Glomerular visceral epithelial cell (primary cell): ENCODE measurements around the gene SPATS2L.

Source experiments
- DNase-seq: peaks from one replicate; pipeline ENCODE4 v3.0.0-alpha.2; 2016; ENCODE audit errors: extremely low spot score

Gene SPATS2L

DNA sequence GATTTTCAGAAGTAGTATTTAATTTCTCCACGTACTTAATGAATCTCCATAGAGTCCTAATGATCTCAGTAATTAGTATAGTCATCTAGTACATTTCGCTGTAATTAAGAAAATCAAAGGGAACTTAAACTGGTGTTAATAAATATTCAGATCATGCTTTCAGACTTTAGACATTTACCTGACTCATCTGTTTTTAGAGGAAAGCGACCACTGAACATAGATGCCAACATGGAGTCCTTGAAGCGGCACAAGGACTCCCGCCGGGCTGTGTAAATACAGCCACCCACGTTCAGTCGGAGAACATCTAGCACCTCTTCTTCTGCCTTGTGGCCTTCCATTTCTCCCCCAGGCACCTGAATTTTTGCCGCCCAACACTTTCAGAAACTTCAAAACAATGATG, 200.2 kb downstream of the SPATS2L start:
- DNase-seq = no peak

GRCh38 chr2:200507179-200507578, 200.7 kb downstream of the SPATS2L start:
- no peak for DNase-seq

DNA sequence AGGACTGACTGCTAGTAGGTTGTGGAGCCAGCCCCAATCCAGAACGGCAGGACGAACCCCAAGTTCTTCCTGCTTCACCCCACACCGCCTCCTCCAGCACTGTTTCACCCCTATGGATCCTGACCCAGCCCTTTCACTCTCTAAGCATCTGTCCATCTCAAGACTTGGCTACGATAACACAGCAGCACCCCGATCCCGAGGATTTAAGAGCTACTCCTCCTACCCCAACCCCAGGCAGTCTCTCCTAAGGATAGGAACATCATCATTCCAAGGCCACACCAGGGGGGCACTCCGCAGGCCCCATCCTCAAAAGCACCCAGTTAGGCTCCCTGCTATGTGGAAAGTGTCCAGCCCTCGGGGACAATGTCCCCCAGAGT, 202.7 kb downstream of the SPATS2L start:
- DNase-seq = no peak

DNA sequence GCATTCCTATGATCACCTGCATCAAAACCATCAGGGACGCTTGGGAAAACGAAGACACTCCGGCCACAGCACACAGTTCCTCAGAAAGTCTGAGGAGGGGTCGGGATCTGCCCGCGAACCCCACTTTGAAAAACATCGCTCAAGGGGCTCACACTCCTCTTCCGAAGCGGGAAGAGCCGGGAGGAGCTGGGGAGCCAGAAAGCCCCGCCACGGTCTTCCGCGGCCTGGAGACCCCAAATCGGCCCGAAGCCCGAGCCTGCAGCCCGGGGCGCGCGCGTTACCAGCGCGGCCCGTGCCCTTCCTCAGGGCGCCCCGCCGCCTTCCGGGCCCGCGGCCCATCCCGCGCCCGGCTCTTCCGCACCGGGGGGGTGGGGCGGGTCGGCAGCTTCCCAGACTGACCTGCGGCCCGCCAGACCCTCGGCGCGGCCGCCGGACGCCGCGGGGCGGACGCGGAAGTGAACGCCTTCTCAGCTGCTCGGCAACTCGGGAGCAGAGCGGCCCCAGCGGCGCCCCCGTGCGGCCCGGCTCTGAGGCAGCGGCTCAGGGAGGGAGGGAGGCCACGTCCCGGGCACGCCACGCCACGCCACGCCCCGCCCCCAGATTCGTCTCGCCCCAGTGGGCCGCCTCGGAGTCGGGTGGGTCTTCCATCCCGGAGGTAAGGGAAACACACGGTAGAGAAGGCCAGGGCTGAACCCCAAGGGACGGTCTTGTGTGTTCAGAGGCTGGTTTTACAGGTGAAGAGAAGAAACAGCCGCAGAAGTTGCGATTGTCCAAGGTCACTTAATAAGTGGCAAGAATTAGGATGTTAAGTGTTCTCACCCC, 203.3 kb downstream of the SPATS2L start, which contains the start of gene KCTD18:
Gene KCTD18 (minus strand): TSS at position 457 of the 822 bp plus-strand sequence. CDS start 3,052 bp downstream, outside the sequence.
- peak; percentile 95 for DNase-seq

DNA sequence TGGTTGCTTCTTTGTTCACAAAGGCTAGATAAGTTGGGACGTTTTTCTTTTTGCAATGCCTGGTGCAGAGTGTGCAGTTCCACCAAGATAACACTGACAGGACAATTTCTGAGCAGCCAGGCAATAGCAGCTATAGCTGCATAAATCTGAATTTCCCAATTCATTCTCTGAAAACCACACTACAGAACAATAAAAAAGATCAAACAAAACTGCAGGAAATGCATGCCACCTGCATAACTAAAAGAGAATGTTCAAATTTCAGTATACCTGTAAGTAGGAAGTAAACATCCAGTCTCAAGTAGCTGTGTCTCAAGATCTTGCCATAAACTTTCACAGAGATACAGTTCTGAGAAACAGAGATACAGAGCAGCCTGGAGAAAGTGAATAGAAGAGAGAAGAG, 208.7 kb downstream of the SPATS2L start:
- DNase-seq = no peak

- no peak for DNase-seq
Observed at GRCh38 chr2:200523158-200523557, 216.7 kb downstream of the SPATS2L start.

- no peak for DNase-seq
Observed at GRCh38 chr2:200523604-200524003, 217.1 kb downstream of the SPATS2L start.

DNA sequence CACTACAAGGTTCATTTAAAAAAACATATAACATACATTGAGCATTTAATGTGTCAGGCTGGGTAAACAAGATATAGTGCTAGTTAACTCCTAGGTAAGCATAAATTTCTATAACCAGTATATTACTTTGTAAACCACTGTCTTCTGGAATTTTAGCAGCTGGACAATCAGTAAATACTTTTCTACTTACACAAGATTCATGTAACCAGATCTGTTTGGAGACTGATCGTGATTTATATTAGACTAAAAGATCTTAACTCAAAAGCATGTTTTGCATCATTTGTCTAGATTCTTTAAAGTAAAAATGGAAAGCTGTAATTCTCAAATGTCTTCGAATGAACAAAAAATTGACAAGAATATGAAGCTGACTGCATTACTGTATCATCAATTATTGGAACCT, 218.6 kb downstream of the SPATS2L start:
- DNase-seq = no peak

GRCh38 chr2:200525551-200525881, 219.0 kb downstream of the SPATS2L start:
- no peak for DNase-seq

DNA sequence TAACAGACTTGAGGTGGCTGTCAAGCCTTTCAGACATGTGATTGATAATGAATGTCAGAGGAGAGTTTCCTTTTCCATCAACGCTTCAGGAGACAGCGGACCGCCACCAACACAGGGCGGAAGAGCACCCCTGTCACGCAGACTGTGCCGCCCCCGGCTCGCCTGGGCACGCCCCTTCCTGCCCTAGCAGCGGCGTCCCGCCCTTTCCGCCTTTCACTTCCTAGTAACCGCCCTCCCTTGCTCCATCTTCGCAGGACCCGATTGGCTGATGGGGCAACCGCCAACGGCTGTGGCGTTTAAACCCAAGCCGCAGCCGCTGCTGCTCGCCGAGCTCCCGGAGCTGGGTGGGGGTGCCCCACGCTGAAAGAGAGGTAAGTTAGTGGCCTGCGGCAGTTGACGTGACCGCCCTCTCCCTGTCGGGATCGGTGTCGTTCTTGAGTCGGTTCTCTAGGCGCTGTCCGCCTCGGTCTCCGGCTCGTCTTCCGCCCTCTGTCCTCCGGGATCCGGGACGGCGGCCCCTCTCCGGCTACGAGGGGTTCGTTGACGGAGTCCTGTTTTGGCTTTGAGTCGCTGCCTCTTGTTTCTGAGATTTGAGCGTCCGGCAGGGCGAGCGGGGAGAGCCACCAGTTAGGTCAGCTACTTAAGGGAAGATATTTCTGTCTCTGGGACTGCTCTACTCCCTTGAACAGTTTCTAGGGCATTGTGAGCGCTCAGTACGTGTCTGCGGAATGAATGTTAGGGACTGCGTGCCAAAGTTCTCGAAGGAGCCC, 219.6 kb downstream of the SPATS2L start, which contains the start of gene SGO2:
Gene SGO2 (plus strand): TSS at position 326 of the 770 bp plus-strand sequence. CDS start 6,769 bp downstream, outside the sequence.
- DNase-seq = peak; percentile 97

DNA sequence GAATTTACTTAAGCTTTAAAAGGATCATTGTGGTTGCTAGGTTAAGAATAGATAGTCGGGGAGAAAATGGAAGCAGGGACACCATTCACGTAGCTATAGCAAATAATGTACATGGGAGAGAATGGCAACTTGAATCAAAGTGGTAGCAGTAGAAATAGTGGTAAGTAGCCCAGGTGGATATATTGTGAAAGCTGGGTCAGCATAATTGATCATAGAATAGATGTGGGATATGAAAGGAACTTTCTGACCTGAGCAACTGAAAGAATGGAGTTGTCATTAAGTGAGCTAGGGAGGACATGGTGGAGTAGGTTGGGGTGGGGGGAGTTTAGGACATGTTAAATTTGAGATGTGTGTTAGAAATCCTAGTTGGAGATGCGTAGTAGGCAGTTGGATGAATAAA, 221.7 kb downstream of the SPATS2L start:
- no peak for DNase-seq
